BLaER1 (cell line): Measurements from ENCODE around the gene RAB11A.

Experiments used
- H3K27ac ChIP-seq: shearing (Covaris generic); formaldehyde crosslinking; 2 replicates; pipeline ENCODE4 v1.8.1; 2022
- H3K27me3 ChIP-seq: shearing (Covaris generic); formaldehyde crosslinking; 2 replicates; pipeline ENCODE4 v1.8.1; 2022
- H3K36me3 ChIP-seq: shearing (Covaris generic); formaldehyde crosslinking; 2 replicates; pipeline ENCODE4 v1.8.1; 2022
- H3K4me1 ChIP-seq: shearing (Covaris generic); formaldehyde crosslinking; 2 replicates; pipeline ENCODE4 v1.8.1; 2022
- H3K4me2 ChIP-seq: shearing (Covaris generic); formaldehyde crosslinking; 2 replicates; pipeline ENCODE4 v1.8.1; 2022
- H3K4me3 ChIP-seq: shearing (Covaris generic); formaldehyde crosslinking; 2 replicates; pipeline ENCODE4 v1.8.1; 2022
- H3K9ac ChIP-seq: shearing (Covaris generic); formaldehyde crosslinking; 2 replicates; pipeline ENCODE4 v1.8.1; 2022
- H3K9me3 ChIP-seq: shearing (Covaris generic); formaldehyde crosslinking; 2 replicates; pipeline ENCODE4 v1.8.1; 2022
- H4K20me1 ChIP-seq: shearing (Covaris generic); formaldehyde crosslinking; 2 replicates; pipeline ENCODE4 v1.8.1; 2022
- Cebpa-rat ChIP-seq: shearing (Covaris generic); IDR thresholded peaks from 2 replicates; pipeline ENCODE4 v1.8.1; 2022

Gene RAB11A

GRCh38 chr15:65920825-65921309, 51.6 kb downstream of the RAB11A start:
- no peak for TF ChIP-seq Cebpa-rat
- H3K36me3 ChIP-seq: no peaks in the 10 kb centered on the region
- no peak overlapping the region for H3K27ac ChIP-seq
- H3K27me3 ChIP-seq: 0 out of 2 replicates have a peak, but pooled peaks cover 4% of the 10 kb centered on the region
- peaks cover 39% of the 10 kb centered on the region for H4K20me1 ChIP-seq
- H3K4me1 ChIP-seq: peaks cover 46% of the 10 kb centered on the region
- no peaks in the 10 kb centered on the region for H3K9me3 ChIP-seq
- no peak overlapping the region for H3K9ac ChIP-seq
- peak overlapping the region; percentile 22; the same call in 1 of the 2 replicates for H3K4me2 ChIP-seq
- H3K4me3 ChIP-seq: no peak overlapping the region

- no peak for TF ChIP-seq Cebpa-rat
- no peak overlapping the region for H3K4me2 ChIP-seq
These were observed 52.5 kb downstream of the RAB11A start for GRCh38 chr15:65921780-65922179.

GRCh38 chr15:65922621-65923020, 53.3 kb downstream of the RAB11A start:
- no peaks in the 10 kb centered on the region for H3K27me3 ChIP-seq
- H3K9me3 ChIP-seq: no peaks in the 10 kb centered on the region
- H4K20me1 ChIP-seq: peaks cover 21% of the 10 kb centered on the region
- no peak overlapping the region for H3K27ac ChIP-seq
- TF ChIP-seq Cebpa-rat: no peak
- H3K4me1 ChIP-seq: peaks cover 29% of the 10 kb centered on the region
- no peak overlapping the region for H3K4me2 ChIP-seq
- no peaks in the 10 kb centered on the region for H3K36me3 ChIP-seq
- H3K4me3 ChIP-seq: no peak overlapping the region
- H3K9ac ChIP-seq: no peak overlapping the region

More at GRCh38 chr15:65921780-65922179, 52.5 kb downstream of the RAB11A start:
- no peak overlapping the region for H3K27ac ChIP-seq
- no peaks in the 10 kb centered on the region for H3K36me3 ChIP-seq
- H4K20me1 ChIP-seq: peaks cover 30% of the 10 kb centered on the region
- peaks cover 37% of the 10 kb centered on the region for H3K4me1 ChIP-seq
- no peak overlapping the region for H3K4me3 ChIP-seq
- no peak overlapping the region for H3K9ac ChIP-seq
- H3K27me3 ChIP-seq: no peaks in the 10 kb centered on the region
- no peaks in the 10 kb centered on the region for H3K9me3 ChIP-seq

DNA sequence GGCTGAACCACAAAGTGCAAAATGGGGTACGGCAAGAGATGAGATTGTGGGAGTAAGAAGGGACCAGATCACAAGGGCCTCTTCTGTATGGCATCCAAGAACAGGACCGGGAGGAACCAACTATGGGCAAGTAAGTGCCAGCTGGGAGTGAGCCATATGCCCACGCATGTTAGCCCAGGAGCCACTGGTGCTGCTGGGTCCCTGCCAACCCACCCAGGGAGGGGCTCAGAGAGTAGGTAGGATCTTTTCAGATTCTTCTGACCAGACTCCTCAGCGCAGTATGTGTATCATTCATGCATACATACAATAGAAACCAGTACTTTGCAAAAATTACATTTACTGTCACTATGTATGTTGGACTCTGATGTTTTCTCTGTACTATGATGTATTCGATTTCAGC, 54.0 kb downstream of the RAB11A start:
- Histone ChIP-seq H3K4me1 (peaks cover 22% of the 10 kb centered on the region), H3K4me2 (no peak overlapping the region), H3K27ac (no peak overlapping the region), H3K4me3 (no peak overlapping the region), H3K36me3 (no peaks in the 10 kb centered on the region), H3K9me3 (no peaks in the 10 kb centered on the region), H3K9ac (no peak overlapping the region), H3K27me3 (no peaks in the 10 kb centered on the region), H4K20me1 (peaks cover 15% of the 10 kb centered on the region)
- no peak for TF ChIP-seq Cebpa-rat

GRCh38 chr15:65924004-65924403, 54.7 kb downstream of the RAB11A start:
- peaks cover 8% of the 10 kb centered on the region; the same call in 1 of the 2 replicates for H4K20me1 ChIP-seq
- H3K4me2 ChIP-seq: no peak overlapping the region
- no peak overlapping the region for H3K9ac ChIP-seq
- no peaks in the 10 kb centered on the region for H3K9me3 ChIP-seq
- H3K4me3 ChIP-seq: no peak overlapping the region
- peaks cover 15% of the 10 kb centered on the region for H3K4me1 ChIP-seq
- no peaks in the 10 kb centered on the region for H3K27me3 ChIP-seq
- no peak for TF ChIP-seq Cebpa-rat
- H3K36me3 ChIP-seq: no peaks in the 10 kb centered on the region
- no peak overlapping the region for H3K27ac ChIP-seq

GRCh38 chr15:65925338-65925737, 56.0 kb downstream of the RAB11A start:
- Histone ChIP-seq H3K4me3 (no peak overlapping the region), H3K27ac (no peak overlapping the region), H3K36me3 (no peaks in the 10 kb centered on the region), H3K9ac (no peak overlapping the region), H4K20me1 (peaks cover 8% of the 10 kb centered on the region; the same call in 1 of the 2 replicates), H3K4me1 (peaks cover 10% of the 10 kb centered on the region; the same call in 1 of the 2 replicates), H3K9me3 (no peaks in the 10 kb centered on the region), H3K27me3 (no peaks in the 10 kb centered on the region), H3K4me2 (no peak overlapping the region)
- no peak for TF ChIP-seq Cebpa-rat

DNA sequence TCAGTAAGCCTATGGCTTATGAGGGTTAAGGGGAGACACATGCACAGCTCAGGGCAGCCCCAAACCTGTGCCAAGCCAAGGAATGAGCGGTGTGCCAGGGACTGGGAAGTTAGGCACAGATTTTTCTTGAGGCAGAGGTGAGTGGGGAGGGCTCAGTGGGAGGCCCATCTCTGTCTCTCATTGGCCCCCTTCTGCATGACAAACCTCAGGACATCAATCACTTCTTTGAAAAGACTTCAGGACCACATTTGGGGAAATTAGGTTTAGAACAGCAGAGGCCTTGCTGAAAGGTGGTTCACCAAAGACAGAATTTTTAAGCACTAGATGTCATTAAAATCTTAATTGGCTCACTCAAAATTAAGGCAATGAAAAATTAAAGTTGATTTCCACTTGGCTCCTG, 57.2 kb downstream of the RAB11A start:
- Histone ChIP-seq H3K4me1 (no peaks in the 10 kb centered on the region), H3K4me2 (no peak overlapping the region), H3K27me3 (no peaks in the 10 kb centered on the region), H3K9me3 (no peaks in the 10 kb centered on the region), H3K4me3 (no peak overlapping the region), H3K27ac (no peak overlapping the region), H3K9ac (no peak overlapping the region), H4K20me1 (peaks cover 8% of the 10 kb centered on the region; the same call in 1 of the 2 replicates), H3K36me3 (no peaks in the 10 kb centered on the region)
- TF ChIP-seq Cebpa-rat: no peak

- no peak for TF ChIP-seq Cebpa-rat
- Histone ChIP-seq H3K9me3 (no peaks in the 10 kb centered on the region), H3K9ac (no peak overlapping the region), H3K27ac (no peak overlapping the region), H3K4me1 (no peaks in the 10 kb centered on the region), H3K4me3 (no peak overlapping the region), H4K20me1 (peaks cover 8% of the 10 kb centered on the region; the same call in 1 of the 2 replicates), H3K27me3 (no peaks in the 10 kb centered on the region), H3K4me2 (no peak overlapping the region), H3K36me3 (no peaks in the 10 kb centered on the region)
These were observed 57.6 kb downstream of the RAB11A start for GRCh38 chr15:65926899-65927298.

DNA sequence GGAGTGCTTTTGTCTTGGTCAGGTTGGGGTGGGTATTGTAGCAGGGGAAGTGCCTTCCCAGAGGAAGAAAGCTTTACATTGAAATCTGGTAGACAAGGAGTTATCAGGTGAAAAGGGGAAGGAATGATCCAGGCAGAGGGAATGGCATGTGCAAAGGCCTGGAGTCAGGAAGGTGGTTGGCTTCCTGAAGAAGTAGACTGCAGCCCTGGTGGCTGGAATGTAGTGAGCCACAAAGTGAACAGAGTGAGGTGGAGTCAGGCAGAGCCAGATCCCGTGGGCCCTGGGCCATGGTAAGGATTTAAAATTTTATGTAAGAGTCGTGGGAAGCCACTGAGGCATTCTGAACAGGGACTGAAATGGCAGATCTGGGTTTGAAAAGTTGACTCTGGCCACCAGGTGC, 58.3 kb downstream of the RAB11A start:
- no peak overlapping the region for H3K4me2 ChIP-seq
- H3K36me3 ChIP-seq: no peaks in the 10 kb centered on the region
- no peaks in the 10 kb centered on the region for H3K4me1 ChIP-seq
- H4K20me1 ChIP-seq: peaks cover 2% of the 10 kb centered on the region; the same call in 1 of the 2 replicates
- H3K4me3 ChIP-seq: no peak overlapping the region
- no peak overlapping the region for H3K9ac ChIP-seq
- H3K27me3 ChIP-seq: no peaks in the 10 kb centered on the region
- H3K9me3 ChIP-seq: no peaks in the 10 kb centered on the region
- no peak overlapping the region for H3K27ac ChIP-seq
- no peak for TF ChIP-seq Cebpa-rat

GRCh38 chr15:65929573-65929972, 60.3 kb downstream of the RAB11A start:
- H3K4me1 ChIP-seq: no peaks in the 10 kb centered on the region
- no peak overlapping the region for H3K9ac ChIP-seq
- no peaks in the 10 kb centered on the region for H3K9me3 ChIP-seq
- no peaks in the 10 kb centered on the region for H3K36me3 ChIP-seq
- TF ChIP-seq Cebpa-rat: no peak
- no peak overlapping the region for H3K27ac ChIP-seq
- no peaks in the 10 kb centered on the region for H3K27me3 ChIP-seq
- H3K4me2 ChIP-seq: no peak overlapping the region
- H3K4me3 ChIP-seq: no peak overlapping the region
- H4K20me1 ChIP-seq: no peaks in the 10 kb centered on the region

GRCh38 chr15:65930134-65930533, 60.8 kb downstream of the RAB11A start:
- no peaks in the 10 kb centered on the region for H4K20me1 ChIP-seq
- no peaks in the 10 kb centered on the region for H3K9me3 ChIP-seq
- H3K4me3 ChIP-seq: no peak overlapping the region
- H3K27me3 ChIP-seq: no peaks in the 10 kb centered on the region
- no peak overlapping the region for H3K9ac ChIP-seq
- no peak overlapping the region for H3K27ac ChIP-seq
- no peak for TF ChIP-seq Cebpa-rat
- H3K4me2 ChIP-seq: no peak overlapping the region
- H3K36me3 ChIP-seq: no peaks in the 10 kb centered on the region
- no peaks in the 10 kb centered on the region for H3K4me1 ChIP-seq
